ENCODE measurements around the gene ATXN10.
"Not testable (repeated sequence)": the region's sequence is repeated elsewhere in the genome, so short reads cannot be mapped to it uniquely, and the experiment has no call there.

The ATXN10 gene

GRCh38 chr22:45710469-45710868 lies 38.8 kb downstream of the ATXN10 start:
- no peak for DNase-seq

GRCh38 chr22:45714390-45714789 lies 42.8 kb downstream of the ATXN10 start:
- not testable (repeated sequence) for DNase-seq

DNA sequence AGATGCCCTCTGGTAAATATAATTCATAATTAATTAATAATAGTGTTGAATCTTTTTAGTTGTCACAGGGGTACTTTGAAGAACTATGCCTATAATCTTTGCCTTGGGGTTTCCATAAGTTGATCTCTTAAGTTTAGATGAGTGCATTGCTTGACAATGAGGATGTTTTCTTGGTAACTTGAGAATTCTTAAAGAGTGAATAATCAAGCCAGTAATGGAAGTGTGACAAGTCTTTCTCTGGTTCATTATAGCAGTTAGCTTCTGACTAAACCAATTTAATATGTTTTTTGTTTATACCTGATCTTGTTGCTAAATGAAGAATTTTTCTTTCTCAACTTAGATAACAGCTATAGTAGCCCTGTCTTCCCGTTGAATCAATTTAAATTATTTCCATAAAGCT lies 46.2 kb downstream of the ATXN10 start:
- DNase-seq: no peak

GRCh38 chr22:45718391-45718790 lies 46.8 kb downstream of the ATXN10 start:
- DNase-seq: no peak

GRCh38 chr22:45720839-45721378 lies 49.3 kb downstream of the ATXN10 start:
- DNase-seq: no peak

DNA sequence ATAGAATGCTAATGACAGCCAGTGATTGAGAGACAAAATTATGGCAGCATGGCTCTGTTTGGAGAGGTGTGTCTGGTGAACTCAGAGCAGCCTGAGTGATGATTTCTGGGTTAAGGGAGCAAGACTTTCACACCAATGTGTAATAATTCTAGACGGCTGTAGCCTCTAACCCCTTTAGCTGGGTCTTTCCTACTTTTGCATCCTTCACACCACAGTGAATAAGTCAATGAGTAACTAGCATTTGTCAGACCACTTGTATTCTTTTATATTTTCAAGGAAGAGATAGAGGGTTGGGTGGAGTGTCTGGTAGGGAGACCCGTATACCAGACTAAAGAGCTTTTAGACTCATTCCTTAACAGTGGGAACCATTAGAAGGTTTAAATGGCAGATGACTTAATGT lies 50.4 kb downstream of the ATXN10 start:
- no peak for DNase-seq

- no peak for DNase-seq
Observed at GRCh38 chr22:45726081-45726480, 54.4 kb downstream of the ATXN10 start.

- no peak for DNase-seq
Observed at GRCh38 chr22:45731041-45731797, 59.6 kb downstream of the ATXN10 start.

DNA sequence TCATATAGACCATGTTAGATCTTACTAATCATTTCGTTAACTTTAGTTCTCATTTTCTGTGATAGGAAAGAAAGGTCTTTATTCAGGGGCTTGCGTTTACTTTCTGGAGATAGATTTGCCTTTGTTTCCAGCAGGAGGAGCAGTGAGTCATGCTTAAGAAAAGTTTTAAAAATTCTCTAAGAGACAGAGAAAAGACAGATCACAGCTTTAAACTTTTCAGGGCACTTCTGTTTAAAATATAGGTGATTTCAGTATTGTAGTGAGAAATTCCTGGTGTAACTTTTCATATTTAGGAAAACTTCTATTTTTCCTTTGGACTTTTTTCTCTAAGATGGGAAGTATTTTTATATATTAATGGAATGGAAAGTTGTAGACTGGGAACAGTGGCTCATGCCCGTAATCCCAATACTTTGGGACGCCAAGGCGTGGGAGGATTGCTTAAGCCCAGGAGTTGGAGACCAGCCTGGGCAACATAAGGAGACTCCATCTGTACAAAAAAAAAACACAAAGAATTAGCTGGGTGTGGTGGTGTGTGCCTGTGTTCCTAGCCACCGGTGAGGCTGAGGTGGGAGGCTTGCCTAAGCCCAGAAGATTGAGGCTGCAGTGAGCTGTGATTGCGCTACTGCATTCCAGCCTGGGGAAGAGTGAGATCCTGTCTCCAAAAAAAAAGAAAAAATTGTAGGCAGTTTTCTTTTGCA lies 60.3 kb downstream of the ATXN10 start:
- no peak for DNase-seq

- no peak for DNase-seq
Observed at GRCh38 chr22:45735273-45735672, 63.6 kb downstream of the ATXN10 start.

- DNase-seq: no peak
Observed at GRCh38 chr22:45738206-45738605, 66.6 kb downstream of the ATXN10 start.

GRCh38 chr22:45740236-45740635 lies 68.6 kb downstream of the ATXN10 start:
- no peak for DNase-seq

GRCh38 chr22:45742866-45743450 lies 71.3 kb downstream of the ATXN10 start:
- no peak for DNase-seq

DNA sequence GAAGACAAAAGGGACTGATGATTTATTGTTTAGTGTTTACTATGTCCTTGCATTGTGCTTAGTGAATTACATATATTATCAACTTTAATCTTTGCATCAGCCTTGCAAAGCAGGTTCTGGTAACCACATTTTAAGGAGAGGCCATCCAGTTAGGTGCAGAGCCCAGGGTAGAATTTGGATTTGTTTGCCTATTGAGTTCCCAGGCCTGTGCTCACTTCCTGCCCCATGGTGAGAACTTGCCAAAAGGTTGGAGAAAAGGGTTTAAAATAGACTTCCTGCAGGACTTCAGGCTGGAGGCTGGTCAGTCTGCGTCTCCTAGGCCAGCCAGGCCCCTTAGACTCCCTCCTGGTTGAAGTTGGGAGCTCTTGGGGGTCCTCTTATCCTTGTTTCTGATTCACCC lies 72.1 kb downstream of the ATXN10 start:
- no peak for DNase-seq

DNA sequence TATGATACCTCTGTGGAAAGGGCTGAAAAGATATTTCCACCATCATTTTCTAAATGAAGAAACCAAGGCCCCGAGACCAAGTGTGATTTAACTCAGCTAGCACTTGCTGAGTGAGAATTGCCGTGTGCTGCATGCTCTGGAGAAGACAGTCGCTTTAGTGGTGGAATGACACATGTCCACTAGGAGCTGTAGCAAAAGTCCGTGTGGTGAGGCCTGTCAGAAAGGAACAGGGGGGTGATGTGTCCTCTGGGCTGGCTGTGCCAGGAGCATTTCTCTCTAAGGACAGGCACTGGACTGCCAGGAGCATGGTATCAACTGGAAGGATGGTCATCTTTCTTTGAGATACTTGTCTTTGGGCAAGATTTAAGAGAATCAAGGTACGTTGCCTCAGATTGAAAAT lies 72.8 kb downstream of the ATXN10 start:
- no peak for DNase-seq

DNA sequence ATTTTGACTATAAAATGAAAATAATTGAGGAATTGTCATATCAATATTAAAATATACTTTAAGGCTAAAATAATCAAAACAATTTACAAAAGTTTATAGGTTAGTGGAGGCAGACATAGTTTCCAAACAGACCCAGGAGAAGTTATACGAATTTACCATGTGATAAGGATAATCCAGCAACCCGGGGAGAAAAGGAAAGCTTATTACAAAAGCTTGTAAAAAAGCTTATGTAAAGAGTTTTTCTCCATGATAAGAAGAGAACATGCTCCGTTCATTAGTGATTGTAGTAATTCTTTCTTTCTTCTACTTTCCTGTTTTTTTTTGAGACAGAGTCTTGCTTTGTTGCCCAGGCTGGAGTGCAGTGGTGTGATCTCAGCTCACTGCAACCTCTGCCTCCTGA lies 79.0 kb downstream of the ATXN10 start:
- DNase-seq: no peak

- DNase-seq: peak in 1 of 2 donors; percentile 28
Observed at GRCh38 chr22:45752036-45752435, 80.4 kb downstream of the ATXN10 start.

DNA sequence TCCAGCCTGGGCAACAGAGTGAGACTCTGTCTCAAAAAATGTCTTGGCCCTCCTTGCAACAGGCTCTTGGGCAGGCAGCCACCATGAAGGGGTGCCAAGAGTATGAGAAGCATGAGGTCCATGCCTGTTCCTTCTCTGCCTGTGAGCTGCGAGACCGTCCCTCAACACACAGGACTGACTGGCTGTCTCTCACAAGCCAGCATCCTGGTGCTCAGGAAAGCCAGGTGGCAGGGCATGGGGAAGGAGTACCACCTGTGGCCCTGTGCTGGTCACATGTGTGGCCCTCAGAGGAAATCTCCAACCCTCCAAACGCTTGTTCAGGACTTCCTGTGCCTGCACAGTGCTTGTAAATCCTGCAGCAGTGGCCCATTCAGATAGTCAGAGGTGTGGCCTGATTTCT lies 83.2 kb downstream of the ATXN10 start:
- no peak for DNase-seq

DNA sequence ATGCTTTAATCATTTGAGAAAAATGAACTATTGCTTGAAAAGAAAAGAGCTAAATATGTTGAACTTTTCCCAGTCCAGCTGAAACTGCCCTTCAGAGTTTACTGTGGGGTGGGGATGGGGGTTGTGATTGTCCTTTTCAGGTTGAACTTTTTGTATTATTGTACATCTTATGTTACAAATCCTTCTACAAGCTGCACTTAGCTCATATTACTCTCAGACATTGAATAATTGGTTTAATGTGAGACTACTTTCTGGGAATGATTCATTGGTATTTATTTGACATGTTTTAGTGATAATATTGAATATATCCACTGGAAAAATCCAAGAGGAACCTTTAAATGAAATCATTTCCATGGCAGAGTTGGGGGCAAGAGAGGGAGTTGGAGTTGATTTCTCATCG lies 84.9 kb downstream of the ATXN10 start:
- no peak for DNase-seq

DNA sequence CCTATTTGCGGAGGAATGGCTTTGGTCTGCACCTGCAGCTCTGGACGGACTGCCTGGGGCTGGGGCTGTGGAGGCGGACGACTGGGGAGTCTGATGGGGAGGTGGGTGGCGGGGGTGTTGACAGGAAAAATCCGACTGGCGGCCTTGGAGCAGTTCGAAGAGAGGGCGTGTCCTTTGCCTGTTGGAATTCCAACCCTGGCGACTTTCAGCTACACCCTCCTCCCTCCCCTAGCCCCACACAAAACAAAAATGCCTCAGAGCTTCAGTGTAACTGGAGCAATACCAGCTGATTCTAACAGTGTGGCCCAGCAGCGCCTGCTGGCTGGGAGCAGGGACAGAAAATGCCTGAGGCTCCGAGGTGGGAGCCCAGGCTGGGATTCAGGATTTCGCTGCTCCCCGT lies 85.4 kb downstream of the ATXN10 start:
- peak; percentile 34 to 55 for DNase-seq

DNA sequence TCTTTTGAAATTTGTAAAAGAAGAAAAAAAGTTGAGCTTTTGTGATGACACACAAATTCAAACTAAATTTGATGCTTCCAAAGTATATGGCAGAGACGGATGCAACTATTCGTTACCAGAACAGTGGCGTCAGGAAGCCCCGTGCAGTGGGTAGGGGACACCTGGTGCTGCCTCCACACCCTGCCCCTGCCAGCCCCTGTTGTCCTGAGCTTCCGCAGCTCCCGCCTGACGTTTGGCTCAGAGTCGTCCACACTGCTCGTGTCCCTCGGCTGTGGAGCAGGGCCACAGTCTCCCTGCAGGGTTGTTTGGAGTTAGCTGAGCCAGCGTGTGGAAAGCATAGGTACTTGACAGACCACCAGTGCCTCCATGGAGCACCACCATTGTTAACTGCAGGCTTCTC lies 86.3 kb downstream of the ATXN10 start:
- no peak for DNase-seq

- no peak for DNase-seq
Observed at GRCh38 chr22:45758603-45759002, 87.0 kb downstream of the ATXN10 start.

DNA sequence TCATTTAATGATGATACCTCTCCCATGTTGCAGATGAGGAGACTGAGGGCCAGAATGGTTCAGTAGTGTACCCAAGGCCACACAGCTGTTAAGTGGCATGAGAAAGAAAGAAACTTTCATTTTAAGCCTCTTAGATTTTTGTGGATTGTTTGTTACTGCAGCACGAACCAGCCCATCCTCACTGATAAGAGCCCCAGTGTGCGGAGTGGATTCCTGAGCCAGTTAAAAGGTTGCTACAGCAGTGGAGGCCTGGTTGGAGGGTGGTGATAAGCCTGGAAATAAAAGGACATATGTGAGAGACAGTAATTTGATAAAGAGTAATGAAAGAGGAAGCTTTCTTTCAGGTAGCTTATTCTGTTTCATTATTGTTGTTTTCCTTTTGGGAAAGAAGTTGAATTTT lies 89.0 kb downstream of the ATXN10 start:
- DNase-seq: no peak

Data from hippocampal formation (tissue), 2 donors.